Colon (tissue), 2 donors: ENCODE data around the gene HSDL2.
"Not testable (repeated sequence)": the region's sequence is repeated elsewhere in the genome, so short reads cannot be mapped to it uniquely, and the experiment has no call there.

Experiments
- FAIRE-seq: peaks from 2 replicates; lab custom pipeline; 2012; peaks lifted over from hg19 to GRCh38; lab: Jason Lieb, UNC
- donor health status: control.
- donor health status: control.

HSDL2 gene

DNA sequence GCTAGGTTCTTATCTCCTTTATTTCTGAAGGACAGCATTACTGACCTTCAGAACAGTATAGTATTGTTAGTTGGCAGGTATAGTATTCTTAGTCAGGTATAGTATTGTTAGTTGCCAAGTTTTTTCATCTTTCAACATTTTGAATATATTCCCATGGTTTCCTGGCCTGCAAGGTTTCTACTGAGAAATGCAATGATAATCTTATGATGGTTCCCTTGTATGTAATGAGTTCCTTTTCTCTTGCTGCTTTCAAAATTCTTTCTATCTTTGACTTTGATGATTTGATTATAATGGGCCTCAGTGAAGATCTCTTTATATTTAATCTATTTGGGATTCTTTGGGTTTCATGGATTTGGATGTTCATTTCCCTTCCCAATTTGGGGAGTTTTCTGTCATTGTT is 12.4 kb upstream of the HSDL2 start:
- FAIRE-seq: no peak

DNA sequence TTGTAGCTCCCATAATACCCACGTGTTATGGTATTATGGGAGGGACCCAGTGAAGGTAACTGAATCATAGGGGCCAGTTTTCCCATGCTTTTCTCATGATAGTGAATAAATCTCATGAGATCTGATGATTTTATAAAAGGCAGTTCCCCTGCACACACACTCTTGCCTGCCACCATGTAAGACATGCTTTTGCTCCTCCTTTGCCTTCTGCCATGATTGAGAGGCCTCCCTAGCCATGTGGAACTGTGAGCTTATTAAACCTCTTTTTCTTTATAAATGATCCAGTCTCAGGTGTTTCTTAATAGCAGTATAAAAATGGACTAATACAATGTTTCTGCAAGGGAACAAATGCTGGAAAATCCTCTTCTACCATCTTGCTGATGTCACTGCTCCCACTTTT is 10.1 kb upstream of the HSDL2 start:
- FAIRE-seq: no peak

DNA sequence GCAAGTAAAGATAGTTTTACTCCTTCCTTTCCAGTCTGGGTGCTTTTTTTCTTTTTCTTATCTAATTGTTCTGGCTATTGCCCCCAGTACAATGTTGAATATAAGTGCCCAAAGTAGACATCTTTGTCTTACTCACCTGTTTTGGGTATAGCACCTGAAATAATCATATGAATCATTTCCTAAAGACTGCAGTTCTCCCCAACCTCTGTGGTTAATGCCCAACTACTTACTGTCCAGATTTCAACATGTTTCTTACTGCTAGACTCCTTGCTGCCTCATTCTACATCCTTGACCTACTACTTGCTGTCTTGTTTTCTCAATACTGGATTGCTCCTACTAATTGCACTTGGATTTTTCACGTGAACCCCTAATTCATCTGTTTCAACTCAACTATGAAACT is 8.8 kb upstream of the HSDL2 start:
- no peak for FAIRE-seq

DNA sequence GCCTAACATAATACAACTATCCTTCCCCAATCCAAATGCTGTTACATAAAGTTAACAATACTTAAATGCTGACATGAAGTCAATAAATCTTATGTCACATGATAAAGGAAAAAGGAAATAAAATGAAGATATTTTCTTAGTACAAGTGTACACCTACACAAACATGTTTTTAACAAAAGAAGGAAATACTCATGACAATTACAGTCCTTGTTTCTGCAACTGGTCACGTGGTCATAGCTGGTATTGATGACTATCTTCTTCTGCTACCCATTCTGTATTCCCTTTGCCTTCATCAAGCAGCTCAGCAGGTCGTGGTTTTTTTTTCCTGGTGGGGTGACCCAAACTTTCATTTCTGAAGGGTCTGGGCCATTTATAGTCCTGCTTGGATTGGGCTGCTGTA is 6.2 kb upstream of the HSDL2 start:
- not testable (repeated sequence) for FAIRE-seq

GRCh38 chr9:112374232-112374631 is 5.7 kb upstream of the HSDL2 start:
- not testable (repeated sequence) for FAIRE-seq

DNA sequence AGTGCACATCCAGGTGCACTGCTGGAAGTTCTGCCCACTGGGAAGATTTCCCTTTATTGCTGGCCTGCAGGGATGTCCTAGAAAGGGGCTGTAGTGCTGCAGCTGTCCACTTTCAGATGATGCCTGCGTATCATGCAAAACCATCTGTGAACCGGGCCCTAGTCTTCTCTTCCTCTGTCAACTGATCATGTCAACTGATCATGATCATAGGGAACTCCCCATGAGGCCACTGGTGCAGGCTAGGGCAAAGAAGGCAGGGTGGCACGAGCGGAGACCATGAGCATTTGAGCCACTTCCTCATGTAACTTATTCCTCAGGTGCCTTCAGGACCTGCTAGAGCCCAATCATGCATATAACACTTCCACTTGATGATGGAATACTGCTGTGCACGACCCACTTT is 4.5 kb upstream of the HSDL2 start:
- FAIRE-seq: no peak

GRCh38 chr9:112377087-112377486 is 2.8 kb upstream of the HSDL2 start:
- no peak for FAIRE-seq

DNA sequence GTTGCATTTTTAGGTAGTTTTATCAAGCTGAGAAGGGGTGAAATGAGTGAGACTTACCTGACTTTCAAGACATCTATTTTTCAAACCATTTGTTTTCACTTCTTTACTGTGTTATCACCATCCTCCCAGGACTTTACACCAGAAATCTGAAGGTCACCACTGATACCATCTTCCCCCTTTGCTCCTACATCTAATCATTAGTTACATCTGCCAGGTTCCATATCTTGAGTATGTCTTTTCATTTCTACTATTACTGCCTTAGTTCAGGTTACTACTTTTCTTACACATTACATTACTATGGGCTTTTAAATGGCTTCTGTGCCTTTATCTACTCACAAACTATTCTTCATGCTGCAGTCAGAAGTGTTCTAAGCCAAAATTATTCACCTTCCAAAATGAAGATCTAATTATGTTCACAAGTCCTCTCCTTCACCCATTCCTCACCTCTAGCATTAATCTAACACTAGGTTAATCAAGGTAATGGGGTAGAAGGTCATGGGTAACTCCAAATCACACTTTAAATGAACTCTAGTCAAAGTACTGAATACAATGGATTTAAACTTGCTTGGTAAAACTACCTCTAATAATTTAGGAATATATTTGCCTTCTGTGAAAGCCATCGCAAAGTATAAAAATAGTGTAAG is 2.1 kb upstream of the HSDL2 start:
- FAIRE-seq: no peak

DNA sequence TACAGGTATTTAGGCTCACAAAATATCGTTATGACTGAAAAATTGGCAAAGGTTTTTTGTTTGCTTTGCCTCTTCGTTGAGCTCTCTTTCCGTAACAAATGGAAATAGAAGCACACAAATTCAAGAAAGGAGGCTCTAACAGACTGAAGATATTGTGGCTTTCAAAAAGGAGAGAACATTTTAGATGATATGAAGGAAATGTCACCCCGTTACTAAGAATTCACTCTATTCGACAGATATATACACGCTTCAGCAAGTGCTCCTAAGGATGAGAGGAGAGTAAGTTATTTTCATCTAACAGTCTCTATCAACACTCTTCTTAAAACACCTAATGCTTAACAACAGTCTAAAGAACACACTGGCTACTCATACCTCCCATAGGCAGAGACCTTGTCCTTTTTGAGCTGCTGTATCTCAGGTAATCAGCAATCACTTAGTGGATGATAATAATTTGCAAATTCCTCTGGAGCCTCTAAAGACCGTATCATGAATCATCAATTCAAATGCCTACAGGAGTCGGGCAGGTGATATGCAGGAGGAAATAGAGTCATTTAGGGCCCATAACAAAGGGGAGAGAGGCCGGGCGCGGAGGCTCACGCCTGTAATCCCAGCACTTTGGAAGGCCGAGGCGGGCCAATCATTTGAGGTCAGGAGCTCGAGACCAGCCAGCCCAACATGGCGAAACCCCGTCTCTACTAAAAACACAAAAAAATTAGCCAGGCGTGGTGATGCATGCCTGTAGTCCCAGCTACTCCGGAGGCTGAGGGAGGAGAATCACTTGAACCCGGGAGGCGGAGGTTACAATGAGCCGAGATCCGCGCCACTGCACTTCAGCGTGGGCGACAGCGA is 1.4 kb upstream of the HSDL2 start:
- FAIRE-seq: no peak

GRCh38 chr9:112379177-112380101 is 469 bp upstream of the HSDL2 start:
- FAIRE-seq: no peak

DNA sequence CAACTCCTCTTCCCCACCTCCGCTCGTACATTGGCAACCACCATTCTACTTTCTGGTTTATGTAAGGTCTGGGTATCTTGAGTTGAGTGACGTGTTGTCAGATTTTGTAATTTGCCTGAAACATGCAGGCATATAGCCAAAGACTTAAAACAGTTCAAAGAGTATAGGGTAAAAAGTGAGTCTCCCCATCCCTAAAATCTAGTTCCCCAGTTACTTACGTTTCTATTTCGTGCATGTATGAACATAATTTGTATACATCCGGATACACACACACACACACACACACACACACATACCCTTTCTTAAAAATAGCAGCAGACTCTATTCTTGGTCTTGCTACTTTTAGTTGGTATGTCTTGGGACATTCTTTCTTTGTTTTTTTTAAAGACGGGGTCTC is 915 bp downstream of the HSDL2 start:
- FAIRE-seq: no peak

DNA sequence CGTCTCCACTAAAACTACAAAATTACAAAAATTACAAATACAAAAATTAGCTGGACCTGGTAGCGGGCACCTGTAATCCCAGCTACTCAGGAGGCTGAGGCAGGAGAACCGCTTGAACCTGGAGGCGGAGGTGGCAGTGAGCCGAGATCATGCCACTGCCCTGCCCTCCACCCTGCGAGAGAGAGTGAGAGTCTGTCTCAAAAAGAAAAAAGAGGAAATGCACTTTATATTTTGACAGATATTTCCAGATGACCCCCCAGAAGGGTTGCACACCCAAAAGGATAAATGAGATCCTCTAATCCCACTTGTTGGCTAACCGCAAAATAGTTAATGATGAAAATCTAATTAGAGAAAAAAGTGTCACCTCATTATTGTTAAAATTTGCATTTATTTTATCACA is 2.2 kb downstream of the HSDL2 start:
- FAIRE-seq: no peak

DNA sequence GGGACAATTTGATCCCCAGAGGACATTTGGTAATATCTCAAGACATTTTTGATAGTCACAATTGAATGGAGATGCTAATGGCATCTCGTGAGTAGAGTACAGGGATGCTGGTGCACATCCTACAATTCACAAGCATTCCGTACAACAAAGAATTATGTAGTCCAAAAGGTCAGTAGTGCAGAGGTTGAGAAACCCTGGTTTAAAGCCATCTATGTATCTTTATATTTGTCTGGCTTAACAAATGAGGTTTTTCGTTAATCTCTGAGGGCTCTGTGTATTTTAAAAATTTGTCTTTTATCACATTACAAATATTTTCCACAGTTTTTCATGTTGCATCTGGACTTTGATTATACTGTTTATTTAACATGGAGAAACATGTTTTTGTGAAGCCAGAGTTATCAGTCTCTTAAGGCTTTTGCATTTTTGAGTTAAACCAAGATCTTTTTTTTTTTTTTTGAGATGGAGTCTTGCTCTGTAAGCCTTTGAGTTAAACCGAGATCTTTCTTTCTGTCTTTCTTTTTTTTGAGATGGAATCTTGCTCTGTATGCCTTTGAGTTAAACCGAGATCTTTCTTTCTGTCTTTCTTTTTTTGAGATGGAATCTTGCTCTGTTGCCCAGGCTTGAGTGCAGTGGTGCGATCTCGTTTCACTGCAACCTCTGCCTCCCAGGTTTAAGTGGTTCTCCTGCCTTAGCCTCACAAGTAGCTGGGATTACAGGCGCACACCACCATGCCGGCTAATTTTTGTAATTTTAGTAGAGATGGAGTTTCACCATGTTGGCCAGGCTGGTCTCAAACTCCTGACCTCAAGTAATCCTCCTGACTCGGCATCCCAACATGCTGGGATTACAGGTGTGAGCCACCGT is 2.8 kb downstream of the HSDL2 start:
- FAIRE-seq: no peak

- FAIRE-seq: no peak
Measured at GRCh38 chr9:112384219-112384618, 4.3 kb downstream of the HSDL2 start.

- no peak for FAIRE-seq
Measured at GRCh38 chr9:112384690-112385089, 4.8 kb downstream of the HSDL2 start.

DNA sequence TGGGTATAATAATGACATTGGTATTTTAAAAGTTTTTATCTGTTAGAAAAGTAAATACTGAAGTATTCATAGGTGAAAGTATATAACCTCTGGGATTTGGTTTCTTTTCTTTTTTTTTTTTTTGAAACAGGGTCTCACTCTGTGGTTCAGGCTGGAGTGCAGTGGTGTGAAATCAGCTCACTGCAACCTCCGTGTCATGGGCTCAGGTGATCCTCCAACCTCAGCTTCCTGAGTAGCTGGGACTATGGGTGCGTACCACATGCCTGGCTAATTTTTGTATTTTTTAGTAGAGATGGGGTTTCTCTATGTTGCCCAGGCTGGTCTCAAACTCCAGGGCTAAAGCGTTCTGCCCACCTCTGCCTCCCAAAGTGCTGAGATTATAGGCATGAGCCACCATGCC is 7.2 kb downstream of the HSDL2 start:
- FAIRE-seq: no peak

- not testable (repeated sequence) for FAIRE-seq
Measured at GRCh38 chr9:112389897-112390296, 10.0 kb downstream of the HSDL2 start.

- FAIRE-seq: not testable (repeated sequence)
Measured at GRCh38 chr9:112391936-112392560, 12.1 kb downstream of the HSDL2 start.

GRCh38 chr9:112393146-112393545 is 13.2 kb downstream of the HSDL2 start:
- FAIRE-seq: not testable (repeated sequence)

- no peak for FAIRE-seq
Measured at GRCh38 chr9:112396416-112396815, 16.5 kb downstream of the HSDL2 start.

DNA sequence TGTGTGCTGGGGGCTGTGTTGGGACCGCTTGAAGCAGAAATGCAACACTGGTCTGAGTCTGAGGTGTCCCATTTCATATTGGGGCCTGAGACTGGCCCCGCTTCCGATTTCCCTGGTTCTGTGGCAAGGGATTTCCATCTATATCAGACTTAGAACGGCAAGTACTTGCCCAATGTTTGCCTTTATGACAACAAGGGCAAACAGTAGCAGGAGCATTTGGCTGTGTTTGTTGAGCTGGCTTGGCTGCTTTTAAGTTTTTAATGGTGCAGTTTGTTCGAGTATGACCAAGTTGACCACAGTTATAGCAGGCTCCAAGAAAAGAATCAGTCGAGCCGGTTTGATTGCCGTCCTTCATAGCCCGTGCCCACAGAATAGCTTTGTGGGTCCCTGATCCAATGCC is 17.0 kb downstream of the HSDL2 start:
- FAIRE-seq: no peak
